HG03460 (cell line): Measurements from ENCODE around the gene ANKRD13C.
A peak's percentile ranks its signal among the peaks of the same experiment; 100 is the strongest.

Experiments used
- ATAC-seq: cut with Tn5 transposase; IDR thresholded peaks from one replicate; pipeline ENCODE4 v1.9.1; 2021; ENCODE audit not compliant: unreplicated experiment

The ANKRD13C gene

GRCh38 chr1:70311369-70311768, 43.2 kb downstream of the ANKRD13C start:
- ATAC-seq = no peak

GRCh38 chr1:70299472-70299871, 55.0 kb downstream of the ANKRD13C start:
- no peak for ATAC-seq

GRCh38 chr1:70295749-70296148, 58.8 kb downstream of the ANKRD13C start:
- no peak for ATAC-seq

DNA sequence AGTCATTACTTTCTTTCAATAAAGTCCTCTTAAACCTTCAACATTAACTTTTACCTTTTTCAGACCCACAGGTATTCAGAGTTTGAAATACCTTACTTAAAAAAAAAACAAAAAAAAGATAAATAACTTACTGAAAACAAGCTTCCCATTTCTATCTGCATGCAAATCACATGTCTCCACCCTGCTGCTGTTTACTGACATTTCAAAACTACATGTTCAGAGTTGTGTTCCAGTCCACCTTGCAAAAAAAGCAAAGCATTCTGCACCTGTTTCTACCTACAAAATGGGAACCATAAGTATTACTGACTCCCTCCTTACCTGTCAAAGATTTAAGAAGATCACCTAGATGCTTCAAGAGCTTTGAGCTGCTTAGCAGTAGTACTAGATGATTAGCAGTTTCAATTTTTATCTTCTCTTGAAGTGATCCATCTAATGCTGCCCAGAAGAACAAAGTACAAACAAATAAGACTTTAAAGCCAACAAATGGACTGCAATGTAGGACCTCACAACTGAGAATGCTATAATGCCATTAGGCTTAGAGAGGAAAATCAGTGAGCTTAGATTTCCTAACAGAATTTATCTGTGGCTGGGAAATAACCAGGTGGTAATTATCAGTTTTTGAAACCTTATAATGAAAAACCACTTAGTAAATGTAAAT, 61.2 kb downstream of the ANKRD13C start:
- no peak for ATAC-seq

DNA sequence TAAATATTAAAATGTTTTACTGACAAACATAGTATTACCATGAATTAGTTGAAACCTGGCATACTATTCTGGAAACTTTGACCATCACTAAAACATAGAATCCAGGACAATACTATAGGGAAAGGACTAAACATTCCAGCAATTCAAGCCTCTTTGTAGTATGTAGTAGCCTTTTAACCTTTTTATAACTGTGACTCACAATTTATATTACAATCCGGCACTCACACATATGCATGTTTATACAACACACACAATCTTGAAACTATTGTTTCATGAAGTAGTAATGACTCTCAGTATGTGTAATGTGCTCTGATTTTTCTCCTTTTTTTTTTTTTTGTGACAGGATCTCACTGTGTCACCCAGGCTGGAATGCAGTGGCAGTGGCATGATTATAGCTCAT, 64.3 kb downstream of the ANKRD13C start:
- ATAC-seq = no peak

GRCh38 chr1:70288166-70288565, 66.4 kb downstream of the ANKRD13C start:
- no peak for ATAC-seq

- ATAC-seq = no peak
Measured at GRCh38 chr1:70286453-70286852, 68.1 kb downstream of the ANKRD13C start.

- ATAC-seq = no peak
Measured at GRCh38 chr1:70284366-70284765, 70.2 kb downstream of the ANKRD13C start.

DNA sequence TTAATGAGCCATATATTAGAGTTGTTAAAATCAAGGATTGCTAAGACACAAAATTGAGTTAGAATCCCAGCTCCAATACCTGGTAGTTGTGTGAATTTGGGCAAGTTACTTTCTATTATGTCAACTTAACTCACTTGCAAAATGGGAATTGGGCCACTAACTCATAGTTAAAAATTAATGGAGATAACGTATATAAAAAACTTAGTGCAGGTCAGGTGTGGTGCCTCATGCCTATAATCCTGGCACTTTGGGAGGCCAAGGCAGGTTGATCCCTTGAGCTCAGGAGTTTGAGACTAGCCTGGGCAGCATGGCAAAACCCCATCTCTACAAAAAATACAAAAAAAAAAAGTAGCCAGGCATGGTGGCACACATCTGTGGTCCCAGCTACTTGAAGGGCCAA, 75.8 kb downstream of the ANKRD13C start:
- ATAC-seq = no peak

- ATAC-seq = no peak
Measured at GRCh38 chr1:70277875-70278274, 76.6 kb downstream of the ANKRD13C start.

GRCh38 chr1:70265946-70266345, 88.6 kb downstream of the ANKRD13C start:
- ATAC-seq = no peak

DNA sequence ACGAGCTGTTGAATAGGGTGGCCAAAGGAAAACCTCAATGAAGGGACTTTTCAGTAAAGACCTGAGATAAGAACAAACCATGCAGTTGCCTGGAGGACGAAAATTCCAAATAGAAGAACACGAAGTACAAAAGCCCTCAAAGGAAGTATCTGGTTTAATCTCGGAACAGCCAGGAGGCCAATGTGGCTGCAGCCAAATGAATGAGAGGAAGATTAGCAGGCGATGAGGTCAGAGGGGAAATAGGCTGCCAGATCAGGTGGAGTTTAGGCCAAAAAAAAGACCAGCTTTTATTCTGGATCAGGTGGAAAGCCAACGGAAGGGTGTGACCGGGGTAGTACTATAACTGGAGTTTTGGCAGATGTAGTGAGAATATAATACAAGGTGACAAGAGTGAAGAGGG, 89.7 kb downstream of the ANKRD13C start:
- ATAC-seq = no peak

- ATAC-seq = no peak
Measured at GRCh38 chr1:70256664-70257063, 97.9 kb downstream of the ANKRD13C start.

- ATAC-seq = no peak
Measured at GRCh38 chr1:70248729-70249128, 105.8 kb downstream of the ANKRD13C start.

DNA sequence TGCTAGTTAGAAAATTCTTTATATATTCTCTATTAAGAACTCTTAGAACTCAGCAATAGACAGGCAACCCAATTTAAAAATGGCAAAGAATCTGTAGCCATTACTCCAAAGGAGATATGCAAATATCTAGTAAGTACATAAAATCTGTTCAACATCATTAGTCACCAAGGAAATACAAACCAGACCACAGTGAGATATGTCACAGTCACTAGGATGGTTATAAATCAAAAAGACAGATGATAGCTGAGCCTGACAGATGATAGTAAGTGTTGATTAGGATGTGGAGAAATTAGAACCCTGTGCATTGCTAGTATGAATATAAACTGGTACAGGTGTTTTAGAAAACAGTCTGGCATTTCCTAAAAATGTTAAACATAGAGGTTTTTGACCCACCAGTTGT, 106.8 kb downstream of the ANKRD13C start:
- no peak for ATAC-seq

DNA sequence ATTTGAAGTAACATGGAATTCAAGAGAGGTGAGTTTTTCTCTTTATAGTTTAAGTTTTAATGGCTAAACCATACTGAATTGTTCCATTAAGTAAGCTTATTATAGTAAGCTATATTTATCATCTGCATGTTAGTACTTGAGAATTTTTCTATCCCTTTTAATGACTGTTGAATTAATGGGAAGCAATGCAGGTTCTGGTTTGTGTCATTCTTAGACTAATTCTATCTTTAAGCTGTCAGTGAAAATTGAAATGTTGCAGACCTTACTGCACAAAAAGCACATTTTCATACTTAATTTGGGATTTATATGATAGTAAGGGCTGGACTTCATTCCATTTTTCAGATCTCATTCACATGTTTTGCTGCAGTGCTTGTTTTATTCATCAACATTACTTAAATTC, 107.4 kb downstream of the ANKRD13C start:
- no peak for ATAC-seq

- ATAC-seq = no peak
Measured at GRCh38 chr1:70239940-70240339, 114.6 kb downstream of the ANKRD13C start.

- ATAC-seq = no peak
Measured at GRCh38 chr1:70234733-70235132, 119.8 kb downstream of the ANKRD13C start.

- ATAC-seq = no peak
Measured at GRCh38 chr1:70231475-70231874, 123.0 kb downstream of the ANKRD13C start.

- ATAC-seq = no peak
Measured at GRCh38 chr1:70228670-70229069, 125.9 kb downstream of the ANKRD13C start.

DNA sequence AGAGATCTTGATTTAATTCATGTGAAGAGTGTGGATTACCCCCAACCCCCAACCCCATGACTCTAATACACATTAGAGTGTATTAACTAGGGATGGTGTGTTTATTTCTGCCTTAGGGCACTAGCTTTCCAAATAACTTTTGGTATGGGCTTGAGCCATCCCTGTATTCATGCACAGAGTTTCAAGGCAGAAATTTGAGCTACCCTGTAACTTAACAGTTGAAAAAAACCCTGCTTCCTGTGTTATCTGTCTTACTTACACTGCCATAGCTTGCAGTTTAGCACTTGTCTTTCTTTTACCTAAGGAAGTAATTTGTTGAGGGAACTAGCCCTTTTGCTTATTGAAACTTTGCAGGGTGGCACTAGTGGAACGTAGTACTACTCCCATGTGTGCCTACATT, 127.1 kb downstream of the ANKRD13C start:
- peak; percentile 58 for ATAC-seq

DNA sequence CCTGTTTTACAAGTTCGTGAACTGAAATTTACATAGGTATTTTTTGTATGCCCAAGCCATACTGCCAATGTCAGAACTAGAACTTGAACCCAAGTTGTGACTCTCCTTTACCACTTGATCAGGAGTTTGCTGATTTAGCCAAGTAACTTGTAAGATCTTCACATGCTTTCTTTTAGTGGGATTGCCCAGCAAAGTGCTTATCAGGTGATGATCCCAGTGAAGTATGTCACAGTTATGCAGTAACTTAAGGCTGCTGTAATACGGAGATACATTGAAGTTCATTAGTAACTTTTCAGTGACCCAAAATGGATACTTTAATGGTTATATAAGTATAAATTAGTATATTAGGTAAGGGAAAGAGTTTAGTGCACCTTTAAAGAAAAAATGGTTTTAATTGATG, 129.6 kb downstream of the ANKRD13C start:
- no peak for ATAC-seq

GRCh38 chr1:70222716-70223235, 131.7 kb downstream of the ANKRD13C start:
- no peak for ATAC-seq
